ENCODE data around the gene MLLT3.

MLLT3 gene

DNA sequence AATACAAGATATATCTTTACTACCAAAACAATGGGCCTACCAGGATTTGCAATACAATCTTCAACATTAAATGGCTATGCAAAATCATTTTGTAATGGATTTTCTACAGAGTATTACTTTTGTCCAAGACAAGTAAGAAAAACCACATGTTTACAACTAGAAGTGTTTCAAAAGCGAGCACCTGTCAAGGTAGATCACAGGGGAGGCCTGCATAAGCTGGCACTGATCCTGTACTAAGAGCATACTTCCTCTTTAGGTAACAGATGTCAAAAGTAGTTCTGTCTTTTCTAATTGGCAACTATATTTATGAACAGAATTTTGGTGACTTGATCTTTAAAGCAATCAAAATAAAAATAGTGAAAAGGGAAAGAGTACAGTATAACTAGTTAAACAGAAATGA, 249.0 kb downstream of the MLLT3 start:
- no peak for FAIRE-seq

DNA sequence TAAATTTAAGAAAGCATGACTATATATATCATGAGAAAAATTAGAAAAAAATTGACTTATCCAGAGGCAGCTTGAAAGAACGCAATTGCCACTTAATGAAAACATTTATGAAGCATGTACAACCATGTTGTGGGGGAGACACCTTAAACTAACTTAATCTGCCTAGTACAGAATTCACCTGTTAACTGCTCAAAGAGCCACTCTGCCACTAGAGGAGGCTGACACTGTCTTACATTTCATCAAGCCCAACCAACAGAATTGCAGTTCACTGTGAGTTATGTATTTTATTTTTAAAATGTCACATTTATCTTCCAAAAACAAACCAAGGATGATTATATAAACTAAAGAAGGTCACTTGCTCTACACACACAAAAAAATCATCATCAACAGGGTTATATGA, 252.9 kb downstream of the MLLT3 start:
- FAIRE-seq, result no peak

DNA sequence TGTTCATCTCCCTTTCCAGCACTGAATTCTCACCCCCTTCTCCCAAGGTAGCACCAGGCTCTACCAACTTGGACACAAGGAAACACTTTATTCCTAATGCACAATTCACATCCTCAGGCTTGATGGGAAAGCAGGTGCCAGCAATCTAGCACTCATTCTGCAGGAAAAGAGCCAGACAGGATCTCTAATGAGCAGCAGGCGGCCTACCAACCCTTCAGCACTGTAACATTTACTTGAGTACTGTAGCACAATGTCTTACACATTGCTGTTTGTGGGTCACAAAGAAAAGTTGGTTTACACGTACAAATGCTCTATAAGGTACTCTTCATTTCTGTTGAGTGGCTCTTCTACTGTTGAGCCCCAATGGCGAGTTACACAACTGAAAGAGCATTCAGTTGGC, 254.4 kb downstream of the MLLT3 start:
- FAIRE-seq, result no peak

DNA sequence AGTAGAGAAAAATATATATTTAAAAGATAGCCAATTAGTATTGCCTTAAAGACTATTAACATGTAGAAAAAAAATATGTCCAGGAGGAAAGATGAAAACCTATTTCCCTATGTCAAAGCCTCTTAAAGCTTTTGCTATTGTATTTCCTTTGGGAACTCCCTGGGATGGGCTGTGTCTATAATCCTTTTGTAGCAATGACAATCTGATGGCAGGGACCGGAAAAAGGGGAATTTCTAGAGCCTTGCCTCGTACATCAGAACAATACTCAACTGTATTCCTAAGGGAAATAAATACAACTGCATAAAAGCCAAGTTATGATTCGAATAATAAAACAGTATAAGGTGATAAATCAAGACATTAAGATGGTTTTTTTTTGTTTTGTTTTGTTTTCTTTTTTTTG, 257.3 kb downstream of the MLLT3 start:
- FAIRE-seq, result no peak

DNA sequence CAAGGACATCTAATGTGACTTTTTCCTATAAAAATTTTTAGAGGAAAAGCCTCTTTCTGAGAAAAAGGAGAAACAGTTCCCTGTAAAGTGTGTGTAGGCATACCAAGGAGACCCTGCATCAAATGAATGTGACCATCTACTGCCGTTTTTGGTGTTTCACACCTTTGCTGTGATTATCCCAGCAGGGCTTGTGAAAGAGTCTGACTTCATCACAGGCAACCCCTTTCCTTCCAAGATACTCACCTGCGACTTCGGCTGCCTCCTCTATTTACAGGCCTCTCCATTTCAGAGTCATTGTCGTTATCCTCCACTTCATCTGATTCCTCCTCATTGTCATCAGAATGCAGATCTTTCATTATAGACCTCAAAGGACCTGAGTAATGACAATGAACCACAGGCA, 259.1 kb downstream of the MLLT3 start:
- no peak for FAIRE-seq

DNA sequence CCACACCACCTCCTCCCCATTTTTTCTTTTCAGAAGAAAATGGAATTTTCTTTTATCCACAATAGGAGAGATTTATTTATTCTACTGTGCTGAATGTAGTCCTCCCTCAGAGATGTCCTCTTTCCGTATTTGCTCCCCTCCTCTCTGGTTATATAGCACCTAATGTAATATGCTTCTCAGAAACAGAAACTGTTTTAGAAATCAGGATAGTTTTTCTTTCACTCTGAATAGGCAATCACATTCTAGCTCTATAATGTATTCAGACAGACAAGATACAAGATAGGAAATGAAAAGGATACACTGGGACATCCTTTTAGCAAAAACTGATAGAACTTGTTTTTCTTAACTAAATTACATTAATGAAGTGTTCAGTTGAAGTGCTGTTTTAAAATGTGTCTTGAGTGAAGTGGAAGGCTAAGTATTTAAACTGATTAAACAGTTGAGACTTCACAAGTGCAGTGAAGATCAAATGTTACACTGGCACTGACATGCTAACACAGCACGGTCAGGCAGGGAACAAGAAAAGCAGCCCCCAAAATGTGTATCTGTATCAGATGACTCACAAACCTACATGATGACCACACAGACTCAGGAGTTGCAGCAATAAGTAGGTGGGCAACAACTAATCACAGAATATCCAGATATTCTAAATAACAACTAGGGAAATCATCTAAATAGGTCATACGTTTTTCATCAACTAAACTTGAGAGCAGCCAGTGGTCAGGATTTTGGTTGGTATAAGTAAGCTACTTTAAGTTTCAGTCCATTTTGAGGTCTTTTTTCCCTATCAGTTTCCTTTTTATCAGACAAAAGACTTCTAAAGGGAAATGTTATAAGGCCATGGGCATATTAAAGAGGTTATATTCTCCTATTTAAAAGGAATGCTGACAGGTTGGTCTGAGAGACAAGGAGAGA, 260.4 kb downstream of the MLLT3 start:
- no peak for FAIRE-seq

DNA sequence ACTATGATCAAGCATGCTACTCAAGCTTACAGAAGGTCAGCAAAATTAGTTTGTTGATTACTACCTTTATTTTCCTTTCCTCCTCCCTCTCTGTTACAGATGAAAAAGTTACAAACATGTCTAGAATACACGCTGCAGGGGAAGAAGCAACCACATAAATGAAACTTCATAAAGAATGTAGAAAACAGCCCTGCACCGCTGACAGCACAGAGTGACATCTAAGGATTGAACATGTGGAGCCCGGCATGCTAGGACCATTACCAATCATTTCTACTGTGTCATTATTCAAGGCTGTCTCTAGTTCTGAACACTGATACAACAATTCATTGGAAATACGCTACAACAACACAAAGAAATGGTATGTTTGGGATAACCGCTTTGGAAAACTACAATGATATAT, 261.1 kb downstream of the MLLT3 start:
- no peak for FAIRE-seq

DNA sequence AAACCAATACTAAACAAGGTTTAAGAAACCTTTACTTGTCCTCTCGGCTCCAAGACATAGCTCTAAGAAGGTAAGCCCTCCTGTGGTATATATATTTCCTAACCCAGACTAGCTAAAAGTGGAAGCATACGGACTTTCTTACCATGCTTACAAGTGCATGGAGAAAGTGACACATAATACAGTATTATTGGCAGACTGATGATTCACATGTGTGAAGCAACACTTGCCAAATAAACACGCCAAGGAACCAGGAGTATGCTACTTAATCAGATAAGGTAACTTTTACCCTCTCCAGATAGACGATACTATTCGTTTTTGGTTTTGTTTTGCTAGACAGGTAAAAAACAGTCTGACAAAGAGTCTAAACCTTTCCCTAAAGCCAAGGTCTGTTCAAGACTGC, 264.1 kb downstream of the MLLT3 start:
- no peak for FAIRE-seq

DNA sequence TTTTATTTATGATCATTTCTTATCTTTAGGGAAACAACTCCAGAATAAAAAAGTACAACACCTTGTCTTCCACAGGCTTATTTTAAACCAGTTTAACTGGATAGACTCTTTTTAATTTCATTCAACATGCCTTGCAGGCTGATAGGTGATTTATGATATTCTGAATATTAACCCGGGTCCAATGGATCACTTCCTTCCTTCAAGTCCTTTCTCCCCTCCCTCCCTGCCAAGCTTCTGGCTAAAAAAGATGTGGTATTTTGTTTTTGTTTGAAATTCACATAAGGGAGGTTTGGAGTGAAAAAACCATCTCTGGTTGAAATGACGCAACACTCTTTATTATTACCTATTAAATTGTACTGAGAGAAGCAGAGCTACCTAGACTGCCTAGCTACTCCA, 265.3 kb downstream of the MLLT3 start:
- FAIRE-seq, result no peak

DNA sequence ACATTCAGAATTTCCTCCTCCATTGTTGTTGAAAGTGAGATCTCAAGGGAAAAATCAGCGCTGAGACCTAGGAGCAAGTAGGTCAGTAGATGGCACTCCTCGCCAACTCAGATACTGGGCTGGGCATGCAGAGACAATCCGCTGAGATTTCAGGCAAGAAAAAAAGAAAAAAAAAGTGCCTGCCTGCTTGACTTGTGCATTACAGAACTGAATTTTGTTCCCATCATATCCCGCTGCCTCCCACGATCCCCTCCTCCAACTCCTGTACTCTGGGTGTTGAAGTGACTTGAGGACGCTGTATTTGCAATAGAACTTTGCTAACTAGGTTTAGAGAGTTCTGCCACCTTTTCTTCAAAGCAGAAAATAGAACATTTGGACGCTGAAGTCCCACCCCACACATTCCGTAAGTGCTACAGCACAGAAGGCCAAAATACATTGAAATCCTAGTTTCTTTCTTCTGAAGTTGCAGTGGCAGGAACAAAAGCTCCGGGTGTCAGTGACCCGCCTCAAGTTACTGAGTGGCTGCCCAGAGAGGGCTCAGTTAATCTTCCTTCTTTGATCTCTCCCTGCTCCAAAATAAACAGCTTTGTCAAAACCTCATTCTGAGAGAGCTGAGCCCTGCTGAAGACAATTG, 265.8 kb downstream of the MLLT3 start:
- FAIRE-seq, result peak; percentile 67

DNA sequence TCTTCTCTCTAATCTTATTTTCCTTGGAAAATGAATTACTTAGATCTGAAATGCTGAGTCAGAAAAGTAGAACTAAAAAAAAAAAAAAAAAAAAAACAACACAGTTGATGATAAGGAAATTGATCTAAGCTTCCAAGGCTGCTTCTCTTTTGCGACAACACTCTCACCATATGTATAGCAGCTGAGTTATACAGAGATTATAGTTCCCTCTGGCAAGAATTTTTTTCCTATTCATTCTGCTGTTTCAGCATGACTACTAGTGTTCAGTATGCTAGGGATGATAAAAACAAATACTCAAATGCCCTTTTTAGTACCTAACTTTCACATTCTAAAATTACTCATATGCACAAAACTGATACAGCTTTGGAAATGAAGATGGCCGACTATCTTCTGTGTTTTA, 267.3 kb downstream of the MLLT3 start:
- no peak for FAIRE-seq

DNA sequence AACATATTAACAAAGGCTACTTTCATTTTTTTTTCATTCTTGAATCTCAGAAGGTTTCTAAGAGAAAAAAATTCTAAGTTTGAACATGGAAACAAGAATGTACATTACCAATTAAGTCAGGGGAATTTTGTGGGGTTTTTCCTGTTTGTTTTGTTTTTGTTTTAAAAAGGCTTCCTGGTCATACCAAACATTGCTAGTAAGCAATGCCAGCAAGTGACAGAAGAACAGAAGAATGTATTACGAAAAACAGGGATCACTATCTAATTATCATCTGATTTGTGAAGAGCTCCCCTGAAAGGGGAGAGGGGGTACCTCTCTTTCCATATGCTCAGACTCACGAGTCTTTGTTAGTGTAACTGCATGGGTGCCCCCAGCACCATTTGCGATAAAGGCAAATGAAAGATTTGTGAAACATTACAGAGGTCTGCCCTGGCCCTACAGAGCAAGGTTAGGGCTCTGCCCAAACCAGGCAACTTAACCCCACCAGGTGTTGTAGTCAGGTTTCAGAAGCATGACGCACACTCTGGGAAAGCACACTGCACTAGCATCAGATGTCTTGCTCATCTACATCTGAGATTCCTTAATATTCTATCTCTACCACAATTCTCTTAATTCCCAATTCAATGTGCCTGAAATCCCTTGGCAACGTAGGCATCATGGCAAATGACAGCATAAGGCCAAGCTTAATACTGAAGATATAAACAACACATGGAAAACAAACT, 268.2 kb downstream of the MLLT3 start:
- FAIRE-seq, result no peak

DNA sequence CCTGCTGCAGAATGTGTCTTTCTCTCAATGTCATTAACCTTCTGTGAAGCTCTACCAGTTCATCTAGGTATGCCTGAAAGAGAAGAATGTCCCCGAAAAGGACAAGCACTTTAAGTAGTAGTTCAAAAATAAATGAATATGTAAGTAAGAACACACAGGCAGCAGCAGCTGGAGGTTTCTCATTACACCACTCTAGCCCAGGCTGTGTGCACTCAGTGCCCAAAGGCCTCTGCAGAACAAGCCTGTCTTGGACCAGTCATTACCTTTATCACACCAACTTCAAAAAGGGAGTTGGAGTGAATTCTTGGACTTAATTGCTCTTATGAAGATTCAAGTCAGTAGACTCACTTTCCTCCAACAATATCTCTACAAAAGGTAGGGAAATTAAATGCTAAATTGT, 268.8 kb downstream of the MLLT3 start:
- no peak for FAIRE-seq

DNA sequence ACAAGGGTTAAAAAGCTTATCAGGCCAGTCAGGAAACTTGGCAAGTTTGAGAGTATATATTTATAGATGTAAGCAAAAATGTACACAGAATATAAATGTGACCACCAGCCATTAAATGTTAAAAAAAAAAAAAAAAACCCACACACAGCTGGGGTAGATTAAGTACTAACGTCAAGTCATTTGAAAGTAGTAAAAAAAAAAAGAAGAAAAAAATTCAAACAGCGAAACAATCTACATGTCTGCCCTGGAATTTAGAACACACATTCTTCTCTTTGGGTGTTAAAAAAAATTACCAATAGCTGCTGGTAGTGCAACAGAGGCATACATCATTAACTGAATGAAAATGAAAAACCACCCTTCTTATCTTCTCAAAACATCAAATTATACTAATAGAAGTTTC, 269.7 kb downstream of the MLLT3 start:
- FAIRE-seq, result no peak

DNA sequence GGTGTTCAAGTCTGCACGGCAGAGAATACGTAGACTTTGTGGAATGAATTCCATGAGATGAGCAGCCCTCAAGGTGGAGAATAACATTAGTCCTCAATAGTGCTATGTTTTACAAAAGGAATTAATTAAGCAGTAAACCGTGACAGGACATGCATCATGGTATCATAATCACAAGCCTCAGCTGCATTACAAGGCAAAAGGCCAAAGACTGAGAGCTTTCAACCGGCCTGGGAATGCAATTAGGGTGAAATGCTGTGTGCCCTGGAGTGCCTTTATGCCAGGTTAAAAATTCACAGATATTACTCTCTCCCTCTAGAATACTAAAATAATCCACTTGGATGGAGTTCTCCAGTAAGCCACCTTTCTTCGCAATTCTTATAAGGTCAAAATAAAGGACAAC, 270.6 kb downstream of the MLLT3 start:
- FAIRE-seq, result no peak

DNA sequence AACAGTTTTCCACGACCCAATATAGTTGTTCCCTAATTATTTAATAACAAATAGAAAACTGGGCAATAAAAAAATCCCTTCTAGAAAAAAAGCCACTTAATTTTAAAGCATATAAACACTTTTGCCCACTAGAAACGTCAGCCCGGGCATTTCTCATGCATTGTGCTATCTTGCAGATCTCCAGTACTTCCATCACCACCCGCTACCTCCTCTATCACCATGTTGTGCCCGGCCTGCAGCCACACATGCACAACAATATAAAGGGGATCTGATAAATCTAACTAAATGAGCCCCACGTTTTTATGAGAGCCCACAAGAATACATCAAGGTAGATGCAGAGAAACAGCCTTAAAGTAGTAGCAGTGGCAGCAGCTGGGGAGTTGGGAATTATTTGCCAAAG, 272.7 kb downstream of the MLLT3 start:
- no peak for FAIRE-seq

DNA sequence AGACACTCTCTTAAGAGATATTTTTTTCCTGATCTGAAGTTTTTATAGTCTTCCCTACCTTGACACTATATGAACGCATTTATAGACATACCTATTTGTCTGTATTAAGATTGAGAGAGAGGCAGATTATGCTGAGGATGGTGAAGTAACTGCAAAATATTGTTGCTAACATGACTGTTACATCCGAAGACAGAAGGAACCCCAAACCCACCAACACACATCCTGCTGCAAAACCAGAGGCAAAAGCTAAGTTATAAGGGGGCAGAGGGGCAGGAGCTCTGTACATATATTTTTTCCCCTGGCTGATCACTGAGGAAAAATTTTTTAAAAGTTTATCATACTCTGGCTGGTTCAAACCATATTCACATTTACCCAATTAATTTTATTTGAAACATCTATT, 279.0 kb downstream of the MLLT3 start:
- no peak for FAIRE-seq

DNA sequence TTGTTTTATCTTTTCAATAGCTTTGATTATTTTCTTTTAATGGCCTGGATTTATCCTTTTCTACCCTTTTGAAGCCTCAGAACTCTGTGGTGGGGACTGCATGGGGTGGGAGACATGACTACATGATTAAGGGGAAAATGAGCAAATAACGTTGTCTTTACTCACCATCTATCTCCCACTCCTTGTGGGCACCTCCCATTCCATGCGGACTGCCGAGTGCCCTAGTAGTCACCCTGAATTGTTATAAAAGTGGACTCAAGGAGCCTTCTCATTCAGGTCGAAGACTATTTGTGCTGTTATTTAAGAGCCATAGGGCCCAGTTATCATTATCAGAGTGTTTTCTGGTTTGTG, 281.8 kb downstream of the MLLT3 start:
- no peak for FAIRE-seq

DNA sequence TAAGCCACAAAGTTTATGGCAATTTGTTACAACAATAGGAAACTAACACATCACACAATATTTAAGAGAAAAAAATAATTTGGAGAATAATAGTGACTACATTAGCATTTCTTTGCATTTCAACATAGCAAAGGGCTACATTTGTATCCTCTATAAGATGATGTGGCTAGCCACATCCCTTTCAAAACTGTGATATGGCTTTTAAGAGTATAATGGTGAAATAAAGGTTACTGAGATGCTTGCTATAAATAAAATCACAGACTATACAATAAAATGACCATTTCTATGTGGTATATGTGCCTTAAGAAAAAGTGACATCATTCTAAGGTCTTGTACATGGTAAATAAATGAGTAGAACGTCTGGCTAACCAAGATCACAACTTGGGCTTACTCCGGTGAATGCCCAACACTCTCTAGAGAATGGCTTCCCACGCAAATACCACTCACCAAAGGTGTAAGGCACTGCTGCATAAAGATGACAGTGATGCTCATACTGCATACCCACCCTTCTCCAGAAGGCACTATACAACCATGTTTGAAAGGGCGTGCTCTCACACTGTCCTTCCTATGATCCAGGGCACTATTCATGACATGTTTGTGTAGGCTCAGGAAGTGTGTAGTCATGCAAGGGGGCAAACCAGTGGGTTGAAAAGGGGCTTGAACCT, 286.5 kb downstream of the MLLT3 start:
- FAIRE-seq, result no peak

DNA sequence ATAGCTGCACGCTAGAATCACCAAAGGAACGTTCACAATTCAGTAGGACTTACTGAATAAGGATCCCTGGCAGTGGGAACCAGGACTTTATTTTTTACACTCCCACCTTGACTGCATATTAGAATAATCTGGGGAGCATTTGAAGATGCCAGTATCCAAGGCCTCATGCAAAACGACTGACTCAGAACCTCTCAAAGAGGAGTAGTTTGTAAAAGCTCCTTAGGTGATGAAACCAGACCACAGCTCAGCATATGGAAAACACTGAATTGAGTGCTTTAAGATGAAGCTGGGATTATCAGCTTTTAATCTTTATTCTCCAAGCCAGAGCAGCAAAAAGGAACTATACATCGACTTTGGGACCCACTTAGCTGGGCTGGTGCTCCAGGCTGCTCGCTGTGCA, 288.3 kb downstream of the MLLT3 start:
- no peak for FAIRE-seq

DNA sequence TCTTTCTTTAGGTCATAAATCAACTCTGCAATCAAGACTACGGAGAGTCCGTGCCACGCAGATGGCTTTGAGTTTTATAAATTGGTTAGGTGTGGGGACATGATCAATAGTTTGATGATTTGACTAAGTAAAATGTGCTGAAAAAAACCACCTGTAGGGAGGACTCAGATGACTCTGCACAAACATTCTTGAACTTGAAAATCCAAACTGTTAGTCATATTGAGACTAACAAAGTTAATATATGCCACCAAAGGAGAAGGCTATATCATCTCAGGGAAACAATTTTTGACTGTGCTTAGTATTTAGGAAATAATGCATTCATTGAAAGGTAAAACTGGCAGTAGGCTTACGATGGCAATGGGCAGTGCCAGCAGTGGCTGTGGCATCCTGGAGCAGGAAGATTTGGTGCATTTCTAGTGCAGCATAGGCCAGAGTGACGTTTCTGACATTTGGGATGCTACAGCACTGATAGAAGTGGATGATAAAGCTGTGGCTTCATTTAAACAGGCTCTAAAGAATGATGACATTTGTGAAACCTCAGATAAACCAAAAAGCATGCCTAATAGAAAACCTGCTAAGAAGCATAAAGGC, 291.1 kb downstream of the MLLT3 start:
- no peak for FAIRE-seq

DNA sequence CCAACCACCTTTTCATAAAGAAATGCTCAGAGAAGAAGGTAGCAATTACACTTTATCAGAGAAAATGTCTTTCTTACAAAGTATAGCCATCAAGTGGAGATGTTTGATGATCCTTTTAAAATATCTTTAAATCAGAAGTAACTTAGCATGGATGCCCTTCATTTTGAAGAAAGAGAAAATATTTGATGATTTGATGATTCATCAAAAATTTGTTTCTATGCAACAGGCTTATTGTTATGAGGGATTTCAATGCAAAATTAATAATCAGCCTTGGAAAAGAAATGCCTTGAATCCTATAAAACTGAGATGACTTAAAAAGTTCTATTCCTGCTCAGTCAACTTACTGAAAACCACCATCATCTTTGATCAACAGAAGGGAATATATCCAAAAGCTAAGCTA, 291.6 kb downstream of the MLLT3 start:
- FAIRE-seq, result no peak

DNA sequence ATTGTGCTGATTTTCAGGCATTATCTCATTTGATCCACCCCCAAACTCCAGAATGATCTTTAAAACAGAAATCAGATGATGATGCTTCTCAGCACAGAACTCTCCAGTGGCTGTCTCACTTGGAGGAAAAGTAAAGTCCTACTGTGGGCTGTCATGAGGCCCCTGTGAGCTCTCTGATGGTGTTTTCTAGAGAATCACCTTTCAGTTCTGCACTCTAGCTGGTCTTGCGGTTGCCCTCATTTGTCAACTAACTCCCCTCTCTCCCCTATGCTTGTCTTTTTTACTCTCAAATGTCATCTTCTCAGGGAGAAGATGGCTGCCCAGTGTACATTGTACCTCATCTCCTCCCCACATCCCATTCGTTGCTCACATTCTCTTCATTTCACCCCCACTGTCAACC, 295.8 kb downstream of the MLLT3 start:
- no peak for FAIRE-seq
